Activated CD8-positive, alpha-beta memory T cell treated with anti-CD3 and anti-CD28 coated beads for 36 hours (primary cell): ENCODE data around the gene DRAM1. TPM values are rescaled to one million over a fixed set of nuclear protein-coding genes. Genes with fewer than 3 reads are reported as not detected.

Experiments used
- CTCF ChIA-PET: fragments of 350-600 bp; sonication (Branson Sonifier 250); formaldehyde crosslinking; loops from one replicate; lab custom pipeline; 2021; ENCODE audit warnings: antibody characterized with exemption; lab: Charles Lee
- POLR2A ChIA-PET: fragments of 350-600 bp; sonication (Branson Sonifier 250); formaldehyde crosslinking; loops from one replicate; lab custom pipeline; 2021; ENCODE audit warnings: antibody characterized with exemption; lab: Charles Lee
- total RNA-seq, 2 experiments: library from RNA; stranded (reverse); gene quantifications; one replicate each; pipeline ENCODE4 v1.2.3, GENCODE V29; 2021

The DRAM1 gene
- total RNA-seq, 2 experiments from 2014 or later: 4.9 to 6.0 TPM

- ChIA-PET CTCF (no interaction called here), POLR2A (no interaction called here)
Observed at GRCh38 chr12:101954676-101955075, 77.3 kb downstream of the DRAM1 start.

GRCh38 chr12:101957252-101957959 lies 80.0 kb downstream of the DRAM1 start:
- POLR2A ChIA-PET: no interaction called here

DNA sequence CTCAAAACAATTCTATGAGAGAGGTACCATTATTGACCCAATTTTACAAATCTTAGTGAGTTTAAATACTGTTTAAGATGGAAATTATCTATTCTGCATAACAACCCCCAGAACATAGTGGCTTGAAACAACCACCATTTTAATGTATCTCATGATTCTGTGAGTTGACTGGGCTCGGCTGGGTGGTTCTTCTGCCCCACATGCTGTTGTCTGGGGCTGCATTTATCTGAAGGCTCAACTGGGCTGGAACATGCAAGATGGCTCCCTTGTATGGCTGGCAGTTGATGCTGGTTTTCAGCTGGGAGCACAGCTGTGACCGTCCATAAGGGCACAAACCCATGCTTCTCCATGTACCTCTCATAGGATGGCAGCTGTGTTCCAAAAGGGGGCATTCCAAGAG lies 82.2 kb downstream of the DRAM1 start:
- ChIA-PET POLR2A (interaction anchor here (0.5 kb wide), 1 partner anchor 17 kb away, joined by 6 read pairs; no protein-coding TSS in a partner anchor), CTCF (no interaction called here)

More at GRCh38 chr12:101957252-101957959, 80.0 kb downstream of the DRAM1 start:
- CTCF ChIA-PET: no interaction called here

GRCh38 chr12:101962486-101962885 lies 85.1 kb downstream of the DRAM1 start:
- ChIA-PET POLR2A (no interaction called here), CTCF (no interaction called here)

DNA sequence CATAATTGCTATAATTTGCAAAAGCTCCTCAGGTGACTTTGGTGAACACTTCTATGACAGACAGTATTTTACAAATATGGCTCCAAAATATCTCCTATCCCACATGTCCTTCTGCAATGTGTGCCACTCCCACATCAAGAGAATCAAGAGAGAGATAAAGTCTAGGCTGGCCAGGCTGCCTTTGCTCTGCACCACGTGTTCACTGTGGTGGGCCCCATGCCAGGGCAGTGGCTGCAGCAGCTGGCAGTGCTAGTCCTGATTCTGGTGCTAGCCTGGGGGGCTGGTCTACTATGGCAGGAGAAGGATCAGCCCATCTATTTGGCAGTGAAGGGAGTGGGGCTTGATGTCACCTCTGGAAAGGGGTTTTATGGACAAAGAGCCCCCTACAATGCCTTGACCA lies 86.3 kb downstream of the DRAM1 start:
- ChIA-PET POLR2A (no interaction called here), CTCF (no interaction called here)

- CTCF ChIA-PET: no interaction called here
Observed at GRCh38 chr12:101966496-101966895, 89.1 kb downstream of the DRAM1 start.

GRCh38 chr12:101967506-101967905 lies 90.1 kb downstream of the DRAM1 start:
- ChIA-PET POLR2A (no interaction called here), CTCF (no interaction called here)

More at GRCh38 chr12:101966496-101966895, 89.1 kb downstream of the DRAM1 start:
- POLR2A ChIA-PET: no interaction called here

DNA sequence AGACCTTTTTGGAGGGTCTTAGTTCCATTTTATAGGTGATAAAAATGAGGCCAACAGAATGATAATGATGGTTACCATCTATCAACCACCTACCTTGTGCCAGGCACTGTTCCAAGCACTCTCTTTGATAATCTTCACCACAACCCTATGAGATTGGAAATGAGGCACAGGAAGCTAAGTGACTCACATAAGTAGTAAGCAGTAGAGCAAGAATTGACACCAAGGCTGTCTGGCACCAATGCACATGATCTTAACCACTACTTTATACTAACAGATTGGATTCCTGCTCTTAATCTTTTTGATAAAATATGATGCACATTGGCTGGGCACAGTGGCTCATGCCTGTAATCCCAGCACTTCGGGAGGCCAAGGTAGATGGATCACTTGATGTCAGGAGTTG lies 91.4 kb downstream of the DRAM1 start:
- ChIA-PET POLR2A (no interaction called here), CTCF (no interaction called here)

Other genes with a start within 250 kb of the DRAM1 start
- gene CHPT1, start 179.9 kb upstream of the DRAM1 start, total RNA-seq: 10 to 100 TPM; 29.8 to 31.2 TPM
- under 1 TPM; 0.17 to 0.91 TPM for gene SYCP3, start 138.1 kb upstream of the DRAM1 start, total RNA-seq
- 10 to 100 TPM; 73.1 to 73.8 TPM for gene GNPTAB, start 46.6 kb upstream of the DRAM1 start, total RNA-seq
- gene WASHC3, start 184.4 kb downstream of the DRAM1 start, total RNA-seq: 10 to 100 TPM; 37.7 to 42.4 TPM
- gene NUP37, start 242.5 kb downstream of the DRAM1 start, total RNA-seq: 10 to 100 TPM; 90.3 to 92.6 TPM
- gene PARPBP, start 242.6 kb downstream of the DRAM1 start, total RNA-seq: 10 to 100 TPM; 21.9 to 24.3 TPM